GM20000 (cell line): ENCODE data around the gene FZR1.

ENCODE experiments used
- DNase-seq: peaks from one replicate; pipeline ENCODE4 v3.0.0; 2012; ENCODE audit warnings: low spot score
- CTCF ChIP-seq: IDR thresholded peaks from 2 replicates; pipeline ENCODE4 v1.5.1; 2012; ENCODE audit warnings: mild to moderate bottlenecking, control low read depth; ENCODE audit errors: extremely low read depth, missing control alignments

The FZR1 gene

GRCh38 chr19:3572855-3573161 lies 66.7 kb downstream of the FZR1 start, which contains the start of gene HMG20B:
TSS of gene HMG20B (plus strand) at chr19:3572944. CDS start at chr19:3573310, 366 bp downstream.
- no peak for DNase-seq
- TF ChIP-seq CTCF, result no peak

GRCh38 chr19:3573162-3573857 lies 67.2 kb downstream of the FZR1 start:
- TF ChIP-seq CTCF, result no peak
- no peak for DNase-seq

- no peak for TF ChIP-seq CTCF
- DNase-seq, result peak; percentile 94
Measured at GRCh38 chr19:3573858-3574637, 67.9 kb downstream of the FZR1 start.

- peak; percentile 47 for TF ChIP-seq CTCF
- DNase-seq, result no peak
Measured at GRCh38 chr19:3575260-3575741, 69.2 kb downstream of the FZR1 start.

- DNase-seq, result peak; percentile 28
- TF ChIP-seq CTCF, result no peak
Measured at GRCh38 chr19:3575949-3576673, 70.0 kb downstream of the FZR1 start.

- DNase-seq, result peak; percentile 44
- no peak for TF ChIP-seq CTCF
Measured at GRCh38 chr19:3576696-3577443, 70.8 kb downstream of the FZR1 start.
